ENCODE results near the gene NXPE1. TPM values are rescaled to one million over a fixed set of nuclear protein-coding genes. Genes with fewer than 3 reads are reported as not detected.
"Not testable (repeated sequence)": the region's sequence is repeated elsewhere in the genome, so short reads cannot be mapped to it uniquely, and the experiment has no call there.

The NXPE1 gene
- total RNA-seq, 1 experiment from 2014 or later: not detected

- TF ChIP-seq, protein P1, sequence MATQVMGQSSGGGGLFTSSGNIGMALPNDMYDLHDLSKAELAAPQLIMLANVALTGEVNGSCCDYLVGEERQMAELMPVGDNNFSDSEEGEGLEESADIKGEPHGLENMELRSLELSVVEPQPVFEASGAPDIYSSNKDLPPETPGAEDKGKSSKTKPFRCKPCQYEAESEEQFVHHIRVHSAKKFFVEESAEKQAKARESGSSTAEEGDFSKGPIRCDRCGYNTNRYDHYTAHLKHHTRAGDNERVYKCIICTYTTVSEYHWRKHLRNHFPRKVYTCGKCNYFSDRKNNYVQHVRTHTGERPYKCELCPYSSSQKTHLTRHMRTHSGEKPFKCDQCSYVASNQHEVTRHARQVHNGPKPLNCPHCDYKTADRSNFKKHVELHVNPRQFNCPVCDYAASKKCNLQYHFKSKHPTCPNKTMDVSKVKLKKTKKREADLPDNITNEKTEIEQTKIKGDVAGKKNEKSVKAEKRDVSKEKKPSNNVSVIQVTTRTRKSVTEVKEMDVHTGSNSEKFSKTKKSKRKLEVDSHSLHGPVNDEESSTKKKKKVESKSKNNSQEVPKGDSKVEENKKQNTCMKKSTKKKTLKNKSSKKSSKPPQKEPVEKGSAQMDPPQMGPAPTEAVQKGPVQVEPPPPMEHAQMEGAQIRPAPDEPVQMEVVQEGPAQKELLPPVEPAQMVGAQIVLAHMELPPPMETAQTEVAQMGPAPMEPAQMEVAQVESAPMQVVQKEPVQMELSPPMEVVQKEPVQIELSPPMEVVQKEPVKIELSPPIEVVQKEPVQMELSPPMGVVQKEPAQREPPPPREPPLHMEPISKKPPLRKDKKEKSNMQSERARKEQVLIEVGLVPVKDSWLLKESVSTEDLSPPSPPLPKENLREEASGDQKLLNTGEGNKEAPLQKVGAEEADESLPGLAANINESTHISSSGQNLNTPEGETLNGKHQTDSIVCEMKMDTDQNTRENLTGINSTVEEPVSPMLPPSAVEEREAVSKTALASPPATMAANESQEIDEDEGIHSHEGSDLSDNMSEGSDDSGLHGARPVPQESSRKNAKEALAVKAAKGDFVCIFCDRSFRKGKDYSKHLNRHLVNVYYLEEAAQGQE (IDR thresholded peaks at IDR 0.05; ENCODE audit: low read depth): no peak
- TF ChIP-seq FOSL1 (IDR thresholded peaks at IDR 0.05; ENCODE audit: low read depth) (no peak), POLR2A (IDR thresholded peaks at IDR 0.05; ENCODE audit: borderline replicate concordance, extremely low read depth, insufficient read depth, insufficient read length) (no peak), YY1 (IDR thresholded peaks at IDR 0.05; ENCODE audit: extremely low read depth, insufficient replicate concordance, low read depth, low read length) (no peak), SIN3A (IDR thresholded peaks at IDR 0.05; ENCODE audit: low read depth) (no peak), ZBTB33 (IDR thresholded peaks at IDR 0.05; ENCODE audit: extremely low read depth, insufficient replicate concordance, low read length) (no peak)
- TF ChIP-seq, protein P2, sequence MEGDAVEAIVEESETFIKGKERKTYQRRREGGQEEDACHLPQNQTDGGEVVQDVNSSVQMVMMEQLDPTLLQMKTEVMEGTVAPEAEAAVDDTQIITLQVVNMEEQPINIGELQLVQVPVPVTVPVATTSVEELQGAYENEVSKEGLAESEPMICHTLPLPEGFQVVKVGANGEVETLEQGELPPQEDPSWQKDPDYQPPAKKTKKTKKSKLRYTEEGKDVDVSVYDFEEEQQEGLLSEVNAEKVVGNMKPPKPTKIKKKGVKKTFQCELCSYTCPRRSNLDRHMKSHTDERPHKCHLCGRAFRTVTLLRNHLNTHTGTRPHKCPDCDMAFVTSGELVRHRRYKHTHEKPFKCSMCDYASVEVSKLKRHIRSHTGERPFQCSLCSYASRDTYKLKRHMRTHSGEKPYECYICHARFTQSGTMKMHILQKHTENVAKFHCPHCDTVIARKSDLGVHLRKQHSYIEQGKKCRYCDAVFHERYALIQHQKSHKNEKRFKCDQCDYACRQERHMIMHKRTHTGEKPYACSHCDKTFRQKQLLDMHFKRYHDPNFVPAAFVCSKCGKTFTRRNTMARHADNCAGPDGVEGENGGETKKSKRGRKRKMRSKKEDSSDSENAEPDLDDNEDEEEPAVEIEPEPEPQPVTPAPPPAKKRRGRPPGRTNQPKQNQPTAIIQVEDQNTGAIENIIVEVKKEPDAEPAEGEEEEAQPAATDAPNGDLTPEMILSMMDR (IDR thresholded peaks at IDR 0.05 in 2 of 3, conservative IDR thresholded peaks at IDR 0.05 in 1 of 3; ENCODE audit: borderline replicate concordance in 1 of 3, insufficient read depth in 1 of 3, low read depth in 2 of 3, low read length in 2 of 3): no peak
- Histone ChIP-seq H3K4me3 (replicated peaks in 1 of 2; ENCODE audit: low read depth in 1 of 2, low read length in 2 of 2) (no peak overlapping the region), H2AFZ (ENCODE audit: low read depth, low read length, poor library complexity, severe bottlenecking) (no peak overlapping the region), H3K36me3 (ENCODE audit: control insufficient read depth in 1 of 2, insufficient read depth in 2 of 2, low read length in 2 of 2) (no peaks in the 10 kb centered on the region), H4K20me1 (ENCODE audit: insufficient read depth) (no peaks in the 10 kb centered on the region), H3K9me3 (ENCODE audit: control insufficient read depth in 1 of 2, insufficient read depth in 1 of 2, low read depth in 1 of 2, low read length in 2 of 2) (no peaks in the 10 kb centered on the region; a peak in 2 of 4 replicates), H3K27me3 (ENCODE audit: insufficient read depth, low read length) (no peaks in the 10 kb centered on the region), H3K4me2 (ENCODE audit: low read length) (no peak overlapping the region), H3K9ac (ENCODE audit: low read length) (no peak overlapping the region), H3K27ac (ENCODE audit: low read depth, low read length) (no peak overlapping the region), H3K9me2 (ENCODE audit: insufficient read depth) (no peaks in the 10 kb centered on the region), H3K4me1 (ENCODE audit: control insufficient read depth in 1 of 2, insufficient read depth in 2 of 2, low read length in 2 of 2) (no peaks in the 10 kb centered on the region), H3K79me2 (ENCODE audit: insufficient read depth, low read length) (no peaks in the 10 kb centered on the region)
- intact Hi-C loops (cut with micrococcal nuclease): no loop called here
- ChIA-PET RAD21 (ENCODE audit: low non-redundant PET in 1 of 2, low total read pairs in 2 of 2, uncharacterized antibody in 2 of 2, unreplicated experiment in 2 of 2) (no interaction called here), CTCF (no interaction called here), POLR2A (no interaction called here)
- DNase-seq (ENCODE audit: low read depth, low spot score) (no peak), ATAC-seq (no peak)
- no TSS peak for BruUV-seq (replicated peaks)
Measured at GRCh38 chr11:114604179-114604813, 44.6 kb upstream of the NXPE1 start.

DNA sequence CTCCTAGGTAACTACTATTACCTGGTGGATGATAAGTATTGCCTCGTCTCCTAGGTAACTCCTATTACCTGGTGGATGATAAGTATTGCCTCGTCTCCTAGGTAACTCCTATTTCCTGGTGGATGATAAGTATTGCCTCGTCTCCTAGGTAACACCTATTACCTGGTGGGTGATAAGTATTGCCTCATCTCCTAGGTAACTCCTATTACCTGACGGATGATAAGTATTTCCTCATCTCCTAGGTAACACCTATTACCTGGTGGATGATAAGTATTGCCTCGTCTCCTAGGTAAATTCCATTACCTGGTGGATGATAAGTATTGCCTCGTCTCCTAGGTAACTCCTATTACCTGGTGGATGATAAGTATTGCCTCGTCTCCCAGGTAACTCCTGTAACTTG lies 43.5 kb upstream of the NXPE1 start:
- H3K9ac ChIP-seq (ENCODE audit: low read length); POLR2A ChIA-PET; H3K36me3 ChIP-seq (ENCODE audit: control insufficient read depth in 1 of 2, insufficient read depth in 2 of 2, low read length in 2 of 2); H3K4me1 ChIP-seq (ENCODE audit: control insufficient read depth in 1 of 2, insufficient read depth in 2 of 2, low read length in 2 of 2); CTCF ChIA-PET; H3K27ac ChIP-seq (ENCODE audit: low read depth, low read length); ATAC-seq; RAD21 ChIA-PET (ENCODE audit: low non-redundant PET in 1 of 2, low total read pairs in 2 of 2, uncharacterized antibody in 2 of 2, unreplicated experiment in 2 of 2); H3K79me2 ChIP-seq (ENCODE audit: insufficient read depth, low read length); H3K9me2 ChIP-seq (ENCODE audit: insufficient read depth); H3K27me3 ChIP-seq (ENCODE audit: insufficient read depth, low read length); H3K4me3 ChIP-seq (replicated peaks in 1 of 2; ENCODE audit: low read depth in 1 of 2, low read length in 2 of 2); BruUV-seq (replicated peaks); H2AFZ ChIP-seq (ENCODE audit: low read depth, low read length, poor library complexity, severe bottlenecking); H4K20me1 ChIP-seq (ENCODE audit: insufficient read depth); intact Hi-C loops (cut with micrococcal nuclease); H3K9me3 ChIP-seq (ENCODE audit: control insufficient read depth in 1 of 2, insufficient read depth in 1 of 2, low read depth in 1 of 2, low read length in 2 of 2); DNase-seq (ENCODE audit: low read depth, low spot score); H3K4me2 ChIP-seq (ENCODE audit: low read length): not testable (repeated sequence)
